Caco-2 (cell line): ENCODE data around the gene P4HA2. TPM values are rescaled to one million over a fixed set of nuclear protein-coding genes. Genes with fewer than 3 reads are reported as not detected.

Experiments used
- BruUV-seq: library from RNA; stranded (reverse); fragments of 400-500 nt; replicated peaks from 2 replicates; lab custom pipeline; 2021; lab: Mats Ljungman, UMichigan
- CTCF ChIA-PET: fragments of 300-600 bp; sonication (Branson Sonifier 250); formaldehyde crosslinking; loops from one replicate; lab custom pipeline; 2022; ENCODE audit warnings: antibody characterized with exemption; lab: Charles Lee
- POLR2A ChIA-PET: fragments of 300-600 bp; sonication (Branson Sonifier 250); formaldehyde crosslinking; loops from one replicate; lab custom pipeline; 2022; ENCODE audit warnings: antibody characterized with exemption; lab: Charles Lee
- DNase-seq, 2 experiments: peaks; one replicate each; pipeline versions ENCODE4 v3.0.0 to v3.0.0-alpha.2; 2020 to 2022
- H3K27me3 ChIP-seq: replicated peaks from 2 replicates; pipeline ENCODE4 v1.6.0; 2011; ENCODE audit warnings: low read length; ENCODE audit not compliant: control insufficient read depth, insufficient read depth
- H3K36me3 ChIP-seq: 2 replicates; pipeline ENCODE4 v1.5.1; 2011; ENCODE audit warnings: low read length; ENCODE audit not compliant: control insufficient read depth, insufficient read depth
- H3K4me1 ChIP-seq: fragments of 250-450 bp; sonication (Bioruptor Pico); 2 replicates; pipeline ENCODE4 v1.5.1; 2020; ENCODE audit warnings: mild to moderate bottlenecking
- H3K4me3 ChIP-seq: 2 replicates; pipeline ENCODE4 v1.5.1; 2011; ENCODE audit warnings: low read depth, mild to moderate bottlenecking, control low read depth, low read length
- H3K9me3 ChIP-seq: fragments of 250-450 bp; sonication (Bioruptor Pico); 2 replicates; pipeline ENCODE4 v1.5.1; 2020; ENCODE audit warnings: mild to moderate bottlenecking, moderate library complexity
- H3K27ac Mint-ChIP-seq: one replicate; pipeline ENCODE4 v1.8.0; 2022; ENCODE audit warnings: mixed read lengths; ENCODE audit not compliant: unreplicated experiment
- H3K27me3 Mint-ChIP-seq: one replicate; pipeline ENCODE4 v1.8.0; 2022; ENCODE audit warnings: mixed read lengths; ENCODE audit not compliant: insufficient read depth, unreplicated experiment
- H3K36me3 Mint-ChIP-seq: one replicate; pipeline ENCODE4 v1.8.0; 2022; ENCODE audit warnings: mild to moderate bottlenecking, mixed read lengths; ENCODE audit not compliant: insufficient read depth, unreplicated experiment
- H3K4me1 Mint-ChIP-seq: one replicate; pipeline ENCODE4 v1.8.0; 2022; ENCODE audit warnings: low read depth, mixed read lengths; ENCODE audit not compliant: unreplicated experiment
- H3K4me3 Mint-ChIP-seq: one replicate; pipeline ENCODE4 v1.8.0; 2022; ENCODE audit warnings: mild to moderate bottlenecking, moderate library complexity, mixed read lengths; ENCODE audit not compliant: unreplicated experiment
- H3K9me3 Mint-ChIP-seq: one replicate; pipeline ENCODE4 v1.8.0; 2022; ENCODE audit warnings: mixed read lengths; ENCODE audit not compliant: unreplicated experiment
- CTCF ChIP-seq, 2 experiments: fragments of 200-600 bp in 1 of 2; IDR thresholded peaks; 1 replicate in 1 of 2; 2 replicates in 1 of 2; pipeline versions ENCODE4 v1.5.1 to v1.8.0; 2011 to 2022; ENCODE audit warnings: antibody characterized with exemption in 1 of 2, control low read depth in 1 of 2, inconsistent platforms in 1 of 2, low read depth in 1 of 2, low read length in 1 of 2, mild to moderate bottlenecking in 1 of 2, moderate library complexity in 1 of 2; ENCODE audit not compliant: insufficient read depth in 1 of 2, severe bottlenecking in 1 of 2, unreplicated experiment in 1 of 2
- intact Hi-C: fragments of 100-400 bp; cut with micrococcal nuclease; formaldehyde crosslinking; loops from one replicate; pipeline ENCODE4 v1.10.0; 2022; ENCODE audit not compliant: unreplicated experiment
- total RNA-seq: library from RNA; stranded (reverse); gene quantifications from 2 replicates; pipeline ENCODE4 v1.2.3, GENCODE V29; 2022

P4HA2 gene
- total RNA-seq, 1 experiment from 2014 or later = 41.0 TPM

- no peaks in the 10 kb centered on the region for H3K9me3 ChIP-seq
- intact Hi-C loops = loop anchor here (2.0 to 5.0 kb wide), 3 partner anchors 36 to 114 kb away; no protein-coding TSS in a partner anchor
- Mint-ChIP-seq H3K4me3 (no peak overlapping the region), H3K4me1 (peaks cover 40% of the 10 kb centered on the region), H3K9me3 (no peaks in the 10 kb centered on the region), H3K27me3 (no peaks in the 10 kb centered on the region), H3K36me3 (no peaks in the 10 kb centered on the region), H3K27ac (no peak overlapping the region)
- ChIA-PET CTCF (interaction anchor here (0.7 to 3.5 kb wide), 3 partner anchors 9 to 137 kb away, joined by 3 to 12 read pairs (median 3); partner anchors contain the start of gene SLC22A4), POLR2A (no interaction called here)
- DNase-seq = peak in 1 of 2 experiments; percentile 12
- no peak for TF ChIP-seq CTCF (IDR thresholded peaks at IDR 0.05; ENCODE audit: insufficient read depth in 1 of 2, low read depth in 1 of 2, low read length in 1 of 2, severe bottlenecking in 1 of 2, unreplicated experiment in 1 of 2)
- H3K36me3 ChIP-seq = no peaks in the 10 kb centered on the region
- peaks cover 39% of the 10 kb centered on the region for H3K4me1 ChIP-seq
- BruUV-seq = no TSS peak
- H3K27me3 ChIP-seq = no peaks in the 10 kb centered on the region
- no peak overlapping the region for H3K4me3 ChIP-seq
Measured at GRCh38 chr5:132273631-132274030, 46.0 kb upstream of the P4HA2 start.

GRCh38 chr5:132272311-132273210 is 44.9 kb upstream of the P4HA2 start:
- peaks cover 32% of the 10 kb centered on the region for H3K4me1 Mint-ChIP-seq
- H3K27me3 Mint-ChIP-seq = no peaks in the 10 kb centered on the region
- no TSS peak for BruUV-seq
- ChIA-PET CTCF (interaction anchor here (0.7 to 3.5 kb wide), 9 partner anchors 8 to 229 kb away, joined by 3 to 12 read pairs (median 3); partner anchors contain the start of gene SLC22A4), POLR2A (interaction anchor here (0.6 to 1.4 kb wide), 2 partner anchors 21 to 165 kb away, joined by 3 to 6 read pairs; no protein-coding TSS in a partner anchor)
- H3K4me1 ChIP-seq = peaks cover 30% of the 10 kb centered on the region
- no peak overlapping the region for H3K27ac Mint-ChIP-seq
- H3K36me3 ChIP-seq = no peaks in the 10 kb centered on the region
- no peak overlapping the region for H3K4me3 ChIP-seq
- H3K27me3 ChIP-seq = no peaks in the 10 kb centered on the region
- H3K9me3 ChIP-seq = no peaks in the 10 kb centered on the region
- intact Hi-C loops = loop anchor here (1.0 to 5.0 kb wide), 5 partner anchors 35 to 115 kb away; no protein-coding TSS in a partner anchor
- H3K36me3 Mint-ChIP-seq = no peaks in the 10 kb centered on the region
- no peak overlapping the region for H3K4me3 Mint-ChIP-seq
- TF ChIP-seq CTCF (IDR thresholded peaks at IDR 0.05; ENCODE audit: insufficient read depth in 1 of 2, low read depth in 1 of 2, low read length in 1 of 2, severe bottlenecking in 1 of 2, unreplicated experiment in 1 of 2) = peak; percentile 86 to 88
- H3K9me3 Mint-ChIP-seq = no peaks in the 10 kb centered on the region
- DNase-seq = peak; percentile 81 to 86
